ENCODE results near the gene ETV5.

Gene ETV5

GRCh38 chr3:186095561-186096081 lies 13.3 kb downstream of the ETV5 start:
- DNase-seq (ENCODE audit: low read depth in 3 of 3), result no peak

GRCh38 chr3:186094696-186095425 lies 14.0 kb downstream of the ETV5 start:
- DNase-seq (ENCODE audit: low read depth in 3 of 3), result no peak

- no peak for DNase-seq (ENCODE audit: low read depth in 3 of 3)
These were observed 14.6 kb downstream of the ETV5 start for GRCh38 chr3:186094271-186094670.

DNA sequence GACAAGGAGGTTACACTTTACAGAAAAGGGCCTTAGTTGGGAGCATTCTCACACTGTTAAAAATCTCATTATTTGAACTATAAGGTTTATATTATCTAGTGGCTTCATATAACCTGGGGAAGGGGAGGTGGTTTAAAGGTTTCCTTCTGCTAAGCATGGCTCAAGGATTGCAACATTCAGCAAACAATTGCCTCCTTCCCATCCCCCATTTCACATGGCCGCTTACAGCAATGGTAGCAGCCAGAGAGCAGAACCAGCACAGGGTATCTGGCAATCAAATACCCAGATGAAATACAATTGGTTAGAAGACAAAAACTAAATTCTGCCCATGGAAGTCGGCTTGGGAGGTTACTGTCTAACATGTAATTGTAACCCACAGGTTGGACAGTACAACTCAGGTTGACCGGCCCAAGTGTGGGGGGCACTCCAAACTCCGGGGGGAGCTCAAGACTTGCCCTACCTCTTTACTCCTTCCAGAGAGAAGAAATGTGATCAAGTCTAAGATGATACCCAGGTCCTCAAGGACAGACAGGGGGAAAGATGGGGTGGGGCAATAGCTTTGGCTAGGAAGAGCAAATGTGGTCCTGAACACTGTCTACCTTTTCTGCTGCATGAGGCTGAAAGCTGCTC lies 15.5 kb downstream of the ETV5 start:
- no peak for DNase-seq (ENCODE audit: low read depth in 3 of 3)

DNA sequence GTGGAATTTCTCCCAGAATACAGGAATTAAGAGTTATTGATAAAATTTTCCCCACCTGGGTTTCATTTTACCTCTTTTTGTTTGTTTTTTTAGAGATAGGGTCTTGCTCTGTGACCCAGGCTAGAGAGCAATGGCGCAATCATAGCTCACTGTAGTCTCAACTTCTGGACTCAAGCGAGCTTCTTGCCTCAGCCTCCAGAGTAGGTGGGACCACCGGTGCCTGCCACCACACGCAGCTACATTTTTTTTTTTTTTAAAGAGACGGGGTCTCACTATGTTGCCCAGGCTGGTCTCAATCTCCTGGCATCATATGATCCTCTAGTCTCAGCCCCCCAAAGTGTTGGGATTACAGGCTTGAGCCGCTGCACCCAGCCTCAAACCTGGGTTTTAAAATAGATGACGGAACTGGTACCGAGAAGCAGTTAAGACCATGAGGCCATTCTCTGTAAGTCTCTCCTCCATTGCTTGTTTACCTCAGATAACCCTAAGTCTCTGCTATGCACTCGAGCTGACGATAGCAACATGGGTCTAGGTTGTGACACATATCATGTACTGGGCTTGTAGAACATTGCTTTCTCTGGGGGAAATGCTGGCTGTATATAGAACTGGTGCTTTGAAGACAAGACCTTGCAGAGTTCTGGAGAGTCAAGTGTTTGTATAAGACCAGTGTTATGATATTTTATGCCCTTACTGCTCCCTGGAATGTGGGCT lies 16.4 kb downstream of the ETV5 start:
- DNase-seq (ENCODE audit: low read depth in 3 of 3), result no peak

GRCh38 chr3:186090901-186091300 lies 18.0 kb downstream of the ETV5 start:
- DNase-seq (ENCODE audit: low read depth in 3 of 3), result no peak

DNA sequence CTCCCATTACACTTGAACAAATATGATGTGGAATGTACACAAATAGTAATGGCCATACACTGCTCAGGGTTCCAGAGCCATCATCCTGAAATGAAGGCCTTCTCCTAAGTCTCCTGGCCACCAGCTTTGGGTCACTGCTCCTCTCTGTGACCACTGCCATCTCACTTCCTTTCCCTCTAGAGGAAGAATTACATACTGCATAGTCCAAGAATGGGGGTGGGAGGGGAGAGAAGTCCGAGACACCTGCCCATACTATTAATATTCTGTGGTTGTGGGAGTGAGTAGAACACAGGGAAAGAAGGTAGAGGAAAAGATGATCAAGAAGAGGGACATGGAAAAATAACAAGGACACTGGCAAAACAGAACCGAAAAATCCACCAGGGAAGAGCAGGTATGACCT lies 20.6 kb downstream of the ETV5 start:
- no peak for DNase-seq (ENCODE audit: low read depth in 3 of 3)

- no peak for DNase-seq (ENCODE audit: low read depth in 3 of 3)
These were observed 24.6 kb downstream of the ETV5 start for GRCh38 chr3:186084264-186084663.

DNA sequence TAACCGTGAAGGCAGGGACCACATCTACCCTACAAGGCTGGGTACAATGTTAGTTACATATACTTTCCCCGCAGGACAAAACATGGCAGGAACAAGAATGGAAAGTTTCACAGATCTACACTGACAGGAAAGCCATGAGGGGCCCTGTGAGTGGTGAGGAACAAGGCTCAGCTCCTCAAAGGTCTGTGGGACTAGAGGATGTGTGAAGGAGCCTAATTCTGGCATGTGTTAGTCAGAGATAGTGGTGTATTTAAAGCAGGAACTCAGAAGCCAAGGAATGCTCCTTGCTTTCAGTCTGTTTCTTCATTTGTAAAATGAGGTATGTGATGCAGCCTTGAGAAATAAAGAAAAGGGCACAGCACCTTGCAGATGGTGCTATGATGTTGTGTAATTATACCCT lies 25.1 kb downstream of the ETV5 start:
- DNase-seq (ENCODE audit: low read depth in 3 of 3), result no peak

- no peak for DNase-seq (ENCODE audit: low read depth in 3 of 3)
These were observed 26.7 kb downstream of the ETV5 start for GRCh38 chr3:186082150-186082549.

- DNase-seq (ENCODE audit: low read depth in 3 of 3), result no peak
These were observed 27.2 kb downstream of the ETV5 start for GRCh38 chr3:186081678-186082077.

- no peak for DNase-seq (ENCODE audit: low read depth in 3 of 3)
These were observed 27.9 kb downstream of the ETV5 start for GRCh38 chr3:186080849-186081438.

DNA sequence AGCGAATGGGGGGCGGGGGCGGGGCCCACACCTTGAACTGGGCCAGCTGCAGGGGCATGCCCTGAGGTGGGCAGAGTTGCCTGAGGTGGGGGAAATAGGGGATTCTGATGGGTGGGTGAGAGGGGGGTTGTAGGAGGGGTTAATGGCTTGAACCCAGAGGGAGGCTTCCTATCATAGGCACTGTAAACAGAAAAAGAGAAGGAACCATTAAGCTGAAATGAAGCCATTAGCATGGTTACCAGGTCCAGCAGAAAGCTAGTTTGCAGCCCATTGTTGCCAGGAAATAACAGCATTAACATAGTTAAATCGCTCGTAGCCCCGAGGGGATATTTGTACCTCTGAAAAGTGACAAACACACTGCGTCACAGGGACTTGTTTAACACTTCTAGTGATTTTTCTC lies 29.0 kb downstream of the ETV5 start:
- no peak for DNase-seq (ENCODE audit: low read depth in 3 of 3)

DNA sequence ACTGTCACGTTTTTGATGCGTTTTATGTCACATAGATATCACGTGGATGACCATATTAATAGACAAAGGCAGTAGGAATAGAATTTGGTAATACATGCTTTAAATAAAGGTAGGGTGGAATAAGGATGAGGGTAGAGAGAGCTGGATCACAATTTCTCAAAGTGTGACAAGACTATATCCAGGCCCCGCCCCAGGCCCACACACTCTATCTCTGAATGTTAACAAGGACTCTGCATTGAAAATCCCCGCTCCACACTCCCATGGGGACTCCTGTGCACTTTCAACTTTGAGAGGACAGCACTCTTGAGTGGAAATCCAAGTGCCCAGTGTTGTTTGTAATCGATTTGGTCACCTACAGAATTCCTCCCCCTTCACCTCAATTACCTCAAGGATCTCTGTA lies 31.4 kb downstream of the ETV5 start:
- DNase-seq (ENCODE audit: low read depth in 3 of 3), result no peak

DNA sequence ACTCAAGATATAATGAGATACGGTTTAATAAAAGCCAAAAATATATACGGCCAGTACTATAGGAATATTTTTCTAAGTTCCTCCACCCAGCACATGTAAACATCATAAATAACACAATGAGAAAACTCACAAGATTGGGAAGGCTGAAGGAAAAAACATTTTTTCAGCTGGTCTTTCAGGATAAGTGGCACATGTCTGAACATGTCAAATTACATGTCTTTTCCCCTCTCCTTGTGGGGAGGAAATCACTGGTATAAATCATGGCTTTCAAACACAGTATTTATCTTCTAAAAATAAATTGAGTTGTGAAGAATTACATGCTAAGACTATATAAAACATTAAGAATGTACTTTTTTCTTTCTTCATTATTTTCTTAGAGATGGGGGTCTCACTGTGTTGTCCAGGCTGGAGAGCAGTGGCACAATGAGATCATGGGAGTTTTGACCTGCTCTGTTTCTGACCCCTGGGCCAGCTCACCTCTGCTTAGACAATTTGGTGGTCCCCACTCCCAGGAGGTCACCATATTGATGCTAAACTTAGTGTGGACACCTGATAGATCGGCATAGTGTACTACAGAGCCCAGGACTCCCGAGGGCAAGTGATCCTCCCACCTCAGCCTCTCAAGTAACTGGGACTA lies 32.8 kb downstream of the ETV5 start:
- no peak for DNase-seq (ENCODE audit: low read depth in 3 of 3)

DNA sequence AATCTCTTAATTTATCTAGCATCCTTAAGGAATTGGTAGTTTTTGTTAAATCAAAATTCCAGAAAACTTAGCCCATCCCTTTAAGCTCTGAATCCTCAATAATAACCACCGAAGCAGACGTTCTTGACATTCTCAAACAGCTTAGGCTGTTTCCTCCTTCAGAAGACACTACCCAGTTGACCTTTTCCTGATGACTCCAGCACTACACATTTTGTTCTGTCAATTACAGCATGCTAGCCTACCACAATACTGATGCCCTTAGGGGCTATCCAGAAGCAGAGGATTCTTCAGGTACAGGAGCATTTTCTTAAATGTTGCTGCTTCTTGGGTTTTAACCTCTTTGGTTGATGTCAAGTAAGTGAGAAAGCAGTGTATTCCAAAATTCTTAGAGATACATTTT lies 33.4 kb downstream of the ETV5 start:
- no peak for DNase-seq (ENCODE audit: low read depth in 3 of 3)

GRCh38 chr3:186073641-186074040 lies 35.2 kb downstream of the ETV5 start:
- DNase-seq (ENCODE audit: low read depth in 3 of 3), result no peak

GRCh38 chr3:186070996-186071395 lies 37.9 kb downstream of the ETV5 start:
- DNase-seq (ENCODE audit: low read depth in 3 of 3), result no peak

GRCh38 chr3:186070550-186070949 lies 38.3 kb downstream of the ETV5 start:
- DNase-seq (ENCODE audit: low read depth in 3 of 3), result no peak

DNA sequence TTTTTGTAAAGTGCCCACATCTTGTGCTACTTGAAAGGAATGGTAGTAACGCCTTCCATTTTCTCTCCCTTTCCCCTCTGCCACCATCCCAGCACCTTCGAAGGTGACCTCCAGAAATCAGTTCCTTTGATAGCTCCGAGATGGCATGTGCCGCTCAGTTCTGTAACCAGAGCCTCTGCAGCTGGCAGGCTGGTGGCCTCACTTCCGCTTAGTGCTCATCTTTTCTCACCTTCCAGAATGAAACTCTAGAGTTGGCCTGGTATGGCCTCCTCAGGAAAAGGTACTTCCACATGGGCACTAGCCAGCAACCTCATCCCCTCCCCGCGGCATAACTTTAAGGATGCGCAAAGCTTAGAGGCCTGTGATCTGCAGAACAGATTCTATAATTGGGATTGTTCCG lies 38.8 kb downstream of the ETV5 start:
- DNase-seq (ENCODE audit: low read depth in 3 of 3), result no peak

DNA sequence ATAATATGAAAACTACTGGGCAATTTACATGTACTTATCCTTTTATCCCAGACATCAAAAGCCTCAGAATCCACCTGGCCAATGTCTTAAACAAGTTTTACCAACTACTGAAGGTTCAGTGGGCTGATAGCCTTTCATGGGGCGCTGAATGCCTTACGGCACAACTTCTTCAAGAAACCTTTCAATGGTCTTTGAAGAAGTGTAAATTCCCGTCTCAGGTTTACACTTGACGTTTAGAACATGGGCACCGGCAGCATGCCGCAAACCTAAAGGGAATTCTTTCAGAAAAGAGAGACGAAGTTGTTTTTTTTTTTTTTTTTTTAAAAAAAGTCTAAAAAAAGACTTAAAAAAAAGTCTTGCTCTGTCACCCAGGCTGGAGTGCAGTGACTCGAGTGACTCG lies 39.7 kb downstream of the ETV5 start:
- no peak for DNase-seq (ENCODE audit: low read depth in 3 of 3)

DNA sequence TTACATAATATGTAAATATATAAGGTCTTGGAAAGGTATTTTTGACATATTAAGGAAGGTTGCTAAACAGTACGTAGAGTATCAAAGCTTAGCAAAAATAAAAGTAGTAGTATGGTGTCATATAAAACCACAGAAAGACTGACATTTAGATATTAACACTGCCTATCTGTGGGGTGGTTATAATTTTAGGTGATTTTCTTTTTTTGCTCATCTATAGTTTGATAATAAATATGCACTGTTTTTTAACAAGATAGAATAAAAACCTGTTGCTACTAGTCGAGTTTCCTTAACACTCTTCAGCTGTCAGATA lies 40.7 kb downstream of the ETV5 start:
- DNase-seq (ENCODE audit: low read depth in 3 of 3), result no peak

Measured in stimulated activated CD4-positive, alpha-beta T cell treated with anti-CD3 and anti-CD28 coated beads, TNF-alpha, amount 100 ng/mL, for 24 hours (primary cell).